HPDE6-E6E7 (cell line): ENCODE data around the gene NPPC.
"Not testable (repeated sequence)": the region's sequence is repeated elsewhere in the genome, so short reads cannot be mapped to it uniquely, and the experiment has no call there.

ENCODE experiments used
- DNase-seq: peaks from one replicate; pipeline ENCODE4 v3.0.0; 2011; ENCODE audit warnings: missing footprints; ENCODE audit errors: extremely low spot score

NPPC gene

GRCh38 chr2:231886071-231886681 lies 40.0 kb downstream of the NPPC start:
- DNase-seq = no peak

GRCh38 chr2:231884438-231885140 lies 41.6 kb downstream of the NPPC start:
- DNase-seq = no peak

GRCh38 chr2:231883468-231883881 lies 42.7 kb downstream of the NPPC start:
- DNase-seq = no peak

GRCh38 chr2:231882646-231883045 lies 43.5 kb downstream of the NPPC start:
- no peak for DNase-seq

GRCh38 chr2:231880371-231880770 lies 45.8 kb downstream of the NPPC start:
- not testable (repeated sequence) for DNase-seq

- no peak for DNase-seq
These were observed 47.0 kb downstream of the NPPC start for GRCh38 chr2:231879216-231879615.

- peak; percentile 71 for DNase-seq
These were observed 48.4 kb downstream of the NPPC start for GRCh38 chr2:231877533-231878456.

GRCh38 chr2:231874944-231875343 lies 51.3 kb downstream of the NPPC start:
- DNase-seq = no peak
